Fibroblast of the aortic adventitia (primary cell): ENCODE measurements around the gene MMP24OS. TPM values are rescaled to one million over a fixed set of nuclear protein-coding genes. Genes with fewer than 3 reads are reported as not detected.
"Not testable (repeated sequence)": the region's sequence is repeated elsewhere in the genome, so short reads cannot be mapped to it uniquely, and the experiment has no call there.

Experiments used
- DNase-seq: peaks from one replicate; pipeline ENCODE4 v3.0.0-alpha.2; 2010; ENCODE audit warnings: low read depth
- H3K4me3 ChIP-seq: 2 replicates; pipeline ENCODE4 v1.5.1; 2011; ENCODE audit warnings: low read depth, mild to moderate bottlenecking, control low read depth, low read length, moderate library complexity
- total RNA-seq: library from RNA; depleted of rRNA; stranded (reverse); fragments of >200 nt; gene quantifications from 2 replicates; pipeline ENCODE4 v1.2.3, GENCODE V29; 2012; ENCODE audit warnings: low replicate concordance
- TF ChIP-seq, protein P1 (sequence below): IDR thresholded peaks from 2 replicates; pipeline ENCODE4 v1.5.1; 2011; ENCODE audit warnings: mild to moderate bottlenecking, low read length, control low read depth, inconsistent platforms; ENCODE audit not compliant: insufficient read depth

Gene MMP24OS
- total RNA-seq, 1 donor = 28.7 TPM

DNA sequence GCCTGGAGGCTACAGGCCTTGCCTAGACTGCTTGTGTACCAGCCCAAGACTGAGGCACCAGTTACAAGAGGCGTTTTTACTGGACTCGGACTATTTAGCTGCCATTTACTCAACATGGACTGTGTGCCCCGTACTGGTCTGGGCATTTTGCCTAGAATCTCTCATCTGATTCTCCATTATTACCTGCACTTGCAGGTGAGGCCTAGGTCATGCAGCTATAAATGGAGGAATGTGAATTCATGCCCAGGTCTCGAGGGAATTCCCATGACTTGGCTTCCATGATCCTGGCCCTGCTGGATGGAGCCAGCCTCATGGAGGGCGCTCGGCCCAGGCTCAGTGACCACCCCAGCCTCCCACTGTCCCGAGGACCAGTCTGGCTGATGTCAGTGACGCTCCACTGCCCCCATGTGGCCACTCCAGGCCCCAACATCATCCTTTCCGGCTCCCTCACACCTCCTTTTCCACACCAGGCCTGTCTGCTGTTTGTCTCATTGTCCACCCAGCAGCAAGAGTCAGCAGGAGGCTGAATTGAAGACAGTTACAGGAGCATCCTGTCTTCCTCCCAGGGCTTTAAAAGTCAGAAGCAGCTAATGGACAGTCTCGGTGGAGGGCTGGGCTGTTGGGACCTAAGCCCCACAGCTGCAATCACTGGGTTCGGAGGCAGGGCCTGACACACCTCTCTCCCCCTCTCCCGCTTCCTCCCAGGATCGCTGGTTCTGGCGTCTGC lies 8.7 kb downstream of the MMP24OS start:
- peak; percentile 64 for DNase-seq
- TF ChIP-seq, protein P1, sequence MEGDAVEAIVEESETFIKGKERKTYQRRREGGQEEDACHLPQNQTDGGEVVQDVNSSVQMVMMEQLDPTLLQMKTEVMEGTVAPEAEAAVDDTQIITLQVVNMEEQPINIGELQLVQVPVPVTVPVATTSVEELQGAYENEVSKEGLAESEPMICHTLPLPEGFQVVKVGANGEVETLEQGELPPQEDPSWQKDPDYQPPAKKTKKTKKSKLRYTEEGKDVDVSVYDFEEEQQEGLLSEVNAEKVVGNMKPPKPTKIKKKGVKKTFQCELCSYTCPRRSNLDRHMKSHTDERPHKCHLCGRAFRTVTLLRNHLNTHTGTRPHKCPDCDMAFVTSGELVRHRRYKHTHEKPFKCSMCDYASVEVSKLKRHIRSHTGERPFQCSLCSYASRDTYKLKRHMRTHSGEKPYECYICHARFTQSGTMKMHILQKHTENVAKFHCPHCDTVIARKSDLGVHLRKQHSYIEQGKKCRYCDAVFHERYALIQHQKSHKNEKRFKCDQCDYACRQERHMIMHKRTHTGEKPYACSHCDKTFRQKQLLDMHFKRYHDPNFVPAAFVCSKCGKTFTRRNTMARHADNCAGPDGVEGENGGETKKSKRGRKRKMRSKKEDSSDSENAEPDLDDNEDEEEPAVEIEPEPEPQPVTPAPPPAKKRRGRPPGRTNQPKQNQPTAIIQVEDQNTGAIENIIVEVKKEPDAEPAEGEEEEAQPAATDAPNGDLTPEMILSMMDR = peak; percentile 84
- no peak overlapping the region for H3K4me3 ChIP-seq

DNA sequence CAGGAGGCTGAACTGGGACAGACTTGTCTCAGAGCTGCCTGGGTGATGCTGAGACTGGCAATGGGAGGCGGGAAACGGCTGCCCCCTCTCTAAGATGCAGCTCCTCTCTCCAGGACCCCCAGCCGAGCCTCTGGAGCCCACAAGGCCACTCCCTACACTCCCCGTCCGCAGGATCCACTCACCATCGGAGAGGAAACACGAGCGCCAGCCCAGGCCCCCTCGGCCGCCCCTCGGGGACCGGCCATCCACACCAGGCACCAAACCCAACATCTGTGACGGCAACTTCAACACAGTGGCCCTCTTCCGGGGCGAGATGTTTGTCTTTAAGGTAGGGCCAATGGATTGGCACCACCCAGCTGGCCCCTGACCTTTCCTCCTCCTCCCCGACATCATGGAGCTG lies 10.8 kb downstream of the MMP24OS start:
- no peak for DNase-seq
- TF ChIP-seq, protein P1 = no peak
- no peak overlapping the region for H3K4me3 ChIP-seq

DNA sequence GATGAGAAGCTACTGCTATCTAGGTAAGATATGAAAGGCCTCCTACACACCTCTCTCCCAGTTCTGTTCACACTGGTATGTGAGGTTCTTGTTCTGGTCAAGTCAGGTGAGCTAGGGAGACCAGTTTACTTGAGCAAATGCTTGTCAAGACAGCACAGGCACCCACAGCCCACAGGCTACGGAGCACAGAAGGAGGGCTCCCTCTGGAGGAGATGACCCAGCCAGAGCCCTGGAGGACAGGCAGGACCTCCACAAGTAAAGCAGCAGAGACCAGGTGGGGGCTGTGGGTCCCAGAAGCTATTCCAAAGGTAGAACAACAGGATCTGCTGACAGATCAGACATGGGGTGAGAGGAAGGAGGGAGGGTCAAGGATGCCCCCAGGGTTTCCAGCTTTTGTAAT lies 13.2 kb downstream of the MMP24OS start:
- DNase-seq = no peak
- TF ChIP-seq, protein P1 = no peak
- no peak overlapping the region for H3K4me3 ChIP-seq

DNA sequence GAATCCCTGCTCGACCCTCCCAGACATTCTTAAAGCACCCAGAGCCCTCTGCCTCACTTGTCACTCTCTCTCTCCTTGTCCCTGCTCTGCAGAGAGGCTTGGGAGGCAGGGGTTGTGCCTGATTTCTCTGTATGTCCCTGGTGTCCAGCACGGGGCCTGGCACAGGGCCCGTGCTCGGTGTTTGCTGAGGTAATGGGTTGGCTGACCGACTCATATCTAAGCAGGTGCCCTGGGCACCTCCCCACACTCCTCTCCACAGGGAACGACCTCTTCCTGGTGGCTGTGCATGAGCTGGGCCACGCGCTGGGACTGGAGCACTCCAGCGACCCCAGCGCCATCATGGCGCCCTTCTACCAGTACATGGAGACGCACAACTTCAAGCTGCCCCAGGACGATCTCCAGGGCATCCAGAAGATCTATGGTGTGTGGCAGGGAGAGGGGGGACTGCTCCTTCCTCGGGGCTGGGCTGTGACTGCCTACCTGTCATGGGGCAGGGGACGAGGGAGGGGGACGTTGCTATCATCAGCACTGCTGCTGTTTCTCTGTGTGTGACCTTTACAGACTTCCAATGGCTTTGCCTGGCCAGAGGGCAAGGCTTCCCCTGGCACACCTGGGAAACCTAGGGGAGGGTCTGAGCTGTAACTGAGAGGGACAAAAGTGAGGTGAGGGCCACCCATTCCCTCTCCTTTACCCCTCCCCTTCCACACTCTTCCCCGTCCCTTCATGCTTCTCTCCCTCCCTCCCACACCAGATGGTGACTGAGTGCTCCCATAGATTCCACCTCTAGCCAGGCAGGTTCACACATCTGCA lies 14.2 kb downstream of the MMP24OS start:
- TF ChIP-seq, protein P1 = no peak
- no peak for DNase-seq
- H3K4me3 ChIP-seq = no peak overlapping the region

DNA sequence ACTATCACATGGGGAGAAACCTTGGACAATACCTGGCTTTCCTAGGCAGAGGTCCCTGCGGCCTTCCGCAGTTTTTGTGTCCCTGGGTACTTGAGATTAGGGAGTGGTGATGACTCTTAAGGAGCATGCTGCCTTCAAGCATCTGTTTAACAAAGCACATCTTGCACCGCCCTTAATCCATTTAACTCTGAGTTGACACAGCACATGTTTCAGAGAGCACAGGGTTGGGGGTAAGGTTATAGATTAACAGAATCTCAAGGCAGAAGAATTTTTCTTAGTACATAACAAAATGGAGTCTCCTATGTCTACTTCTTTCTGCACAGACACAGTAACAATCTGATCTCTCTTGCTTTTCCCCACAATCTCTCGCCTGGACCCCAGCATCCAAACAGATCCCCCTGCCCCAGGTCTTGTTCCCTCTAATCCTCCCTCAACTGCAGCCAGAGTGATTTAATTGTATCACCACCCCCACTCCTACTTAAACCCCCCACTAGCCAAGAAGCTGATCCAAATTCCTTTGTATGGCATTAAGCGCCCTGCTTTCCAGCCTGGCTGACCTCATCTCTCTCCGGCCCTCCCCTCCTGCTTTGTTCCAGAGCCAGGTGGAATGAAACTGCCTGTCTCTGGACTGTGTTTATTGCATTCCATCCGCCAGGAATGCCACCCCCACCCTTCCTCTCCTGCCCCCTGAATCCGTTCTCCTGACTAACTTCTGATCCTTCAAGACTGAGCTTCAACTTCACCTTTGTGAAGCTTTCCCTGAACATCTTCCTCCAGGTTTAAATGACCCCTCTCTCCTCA lies 15.0 kb downstream of the MMP24OS start:
- H3K4me3 ChIP-seq = not testable (repeated sequence)
- peak; percentile 74 for DNase-seq
- TF ChIP-seq, protein P1 = peak; percentile 14

DNA sequence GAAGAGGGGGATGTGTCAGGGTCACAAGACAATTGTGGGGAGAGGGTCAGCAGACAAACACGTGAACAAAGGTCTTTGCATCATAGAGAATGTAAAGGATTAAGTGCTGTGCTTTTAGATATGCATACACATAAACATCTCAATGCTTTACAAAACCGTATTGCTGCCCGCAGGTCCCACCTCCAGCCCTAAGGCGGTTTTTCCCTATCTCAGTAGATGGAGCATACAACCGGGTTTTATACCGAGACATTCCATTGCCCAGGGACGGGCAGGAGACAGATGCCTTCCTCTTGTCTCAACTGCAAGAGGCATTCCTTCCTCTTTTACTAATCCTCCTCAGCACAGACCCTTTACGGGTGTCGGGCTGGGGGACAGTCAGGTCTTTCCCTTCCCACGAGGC lies 15.6 kb downstream of the MMP24OS start:
- not testable (repeated sequence) for H3K4me3 ChIP-seq, DNase-seq

DNA sequence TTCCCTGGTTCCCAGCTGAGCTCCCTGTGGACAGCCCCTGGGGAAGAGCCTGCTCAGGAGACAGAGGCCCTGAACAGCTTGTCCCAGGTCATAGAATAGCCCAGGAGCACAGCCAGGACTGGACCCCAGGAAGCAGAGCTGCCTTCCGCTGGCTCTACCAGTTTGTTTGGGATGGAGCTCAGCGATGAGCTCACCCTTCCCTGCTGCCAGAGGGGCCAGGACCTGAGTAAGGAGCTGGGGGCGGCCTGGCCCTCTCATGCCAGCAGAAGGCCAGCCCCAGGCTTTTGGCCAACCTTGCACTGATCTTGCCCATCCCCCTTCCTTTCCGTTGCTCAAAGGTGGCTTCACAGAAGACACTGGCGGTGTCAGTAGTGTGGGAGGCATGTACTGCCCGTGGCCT lies 17.5 kb downstream of the MMP24OS start:
- no peak overlapping the region for H3K4me3 ChIP-seq
- no peak for DNase-seq
- TF ChIP-seq, protein P1 = no peak
